NT2/D1 (cell line): ENCODE measurements around the gene TRAPPC1.

Source experiments
- DNase-seq: peaks from one replicate; pipeline ENCODE4 v3.0.0-alpha.2; 2011; ENCODE audit warnings: low read depth, low spot score
- H3K27me3 ChIP-seq: 2 replicates; pipeline ENCODE4 v1.6.0; 2011; ENCODE audit warnings: mild to moderate bottlenecking; ENCODE audit not compliant: insufficient read length, insufficient read depth
- H3K36me3 ChIP-seq: 2 replicates; pipeline ENCODE4 v1.6.1; 2011; ENCODE audit warnings: mild to moderate bottlenecking, low read length, mixed read lengths; ENCODE audit not compliant: insufficient read depth, insufficient read length
- H3K4me1 ChIP-seq: 2 replicates; pipeline ENCODE4 v1.5.1; 2011; ENCODE audit not compliant: insufficient read depth, insufficient read length
- H3K4me3 ChIP-seq: 2 replicates; pipeline ENCODE4 v1.5.1; 2011; ENCODE audit warnings: low read depth; ENCODE audit not compliant: insufficient read length
- H3K9ac ChIP-seq: 2 replicates; pipeline ENCODE4 v1.6.0; 2011; ENCODE audit warnings: low read depth; ENCODE audit not compliant: insufficient read length
- H3K9me3 ChIP-seq: 2 replicates; pipeline ENCODE4 v1.5.1; 2011; ENCODE audit warnings: mild to moderate bottlenecking, low read length; ENCODE audit not compliant: insufficient read depth
- SUZ12 ChIP-seq: IDR thresholded peaks from 2 replicates; pipeline ENCODE4 v1.6.1; 2011; ENCODE audit not compliant: insufficient read length, insufficient read depth; ENCODE audit errors: extremely low read depth
- YY1 ChIP-seq: IDR thresholded peaks from 2 replicates; pipeline ENCODE4 v1.6.1; 2011; ENCODE audit not compliant: insufficient read length, insufficient read depth
- ZNF274 ChIP-seq: IDR thresholded peaks from 2 replicates; pipeline ENCODE4 v1.6.1; 2011; ENCODE audit warnings: mild to moderate bottlenecking, low read depth, low read length

TRAPPC1 gene

DNA sequence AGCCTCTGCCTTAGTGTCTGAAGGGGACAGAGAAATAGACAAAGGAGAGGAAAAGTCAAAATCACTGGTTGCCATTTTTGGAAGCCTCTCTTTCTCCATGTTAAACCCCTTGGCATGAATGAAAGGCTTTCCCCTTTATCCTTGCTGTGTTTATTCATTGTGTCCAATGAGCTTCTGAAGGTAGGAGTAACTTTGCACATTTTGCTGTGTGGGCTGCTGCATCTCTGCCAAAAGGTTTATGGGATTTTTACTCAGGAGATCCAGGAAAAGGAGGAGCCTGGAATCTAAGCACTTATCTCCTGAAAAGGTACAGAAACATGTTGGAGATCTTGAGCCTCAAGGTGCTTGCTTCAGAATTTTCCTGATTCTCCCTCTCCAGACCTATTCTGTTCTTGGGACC is 4.1 kb upstream of the TRAPPC1 start:
- Histone ChIP-seq H3K27me3 (no peaks in the 10 kb centered on the region), H3K4me1 (peaks cover 3% of the 10 kb centered on the region), H3K4me3 (no peak overlapping the region), H3K9me3 (no peaks in the 10 kb centered on the region), H3K36me3 (peaks cover 43% of the 10 kb centered on the region), H3K9ac (no peak overlapping the region)
- DNase-seq: no peak
- TF ChIP-seq SUZ12 (no peak), YY1 (no peak), ZNF274 (no peak)

GRCh38 chr17:7932949-7933348 is 1.2 kb upstream of the TRAPPC1 start:
- peak overlapping the region; percentile 86 for H3K4me3 ChIP-seq
- no peaks in the 10 kb centered on the region for H3K9me3 ChIP-seq
- TF ChIP-seq YY1 (no peak), SUZ12 (no peak)
- no peak for DNase-seq
- H3K27me3 ChIP-seq: peaks cover 12% of the 10 kb centered on the region
- peaks cover 3% of the 10 kb centered on the region for H3K4me1 ChIP-seq
- peaks cover 30% of the 10 kb centered on the region for H3K36me3 ChIP-seq
- peak overlapping the region; percentile 79 for H3K9ac ChIP-seq

GRCh38 chr17:7932483-7932891 is 741 bp upstream of the TRAPPC1 start:
- Histone ChIP-seq H3K4me1 (peaks cover 3% of the 10 kb centered on the region), H3K9me3 (no peaks in the 10 kb centered on the region), H3K9ac (peak overlapping the region; percentile 79), H3K27me3 (peaks cover 13% of the 10 kb centered on the region), H3K36me3 (peaks cover 30% of the 10 kb centered on the region), H3K4me3 (peak overlapping the region; percentile 86)
- no peak for DNase-seq
- TF ChIP-seq YY1: no peak

- DNase-seq: no peak
- H3K36me3 ChIP-seq: peaks cover 18% of the 10 kb centered on the region
- TF ChIP-seq SUZ12 (no peak), ZNF274 (no peak), YY1 (no peak)
- peak overlapping the region; percentile 86 for H3K4me3 ChIP-seq
- H3K4me1 ChIP-seq: peaks cover 6% of the 10 kb centered on the region
- H3K9ac ChIP-seq: peak overlapping the region; percentile 85
- H3K27me3 ChIP-seq: peaks cover 13% of the 10 kb centered on the region
- H3K9me3 ChIP-seq: no peaks in the 10 kb centered on the region
Measured at GRCh38 chr17:7930841-7931631, 710 bp downstream of the TRAPPC1 start.

DNA sequence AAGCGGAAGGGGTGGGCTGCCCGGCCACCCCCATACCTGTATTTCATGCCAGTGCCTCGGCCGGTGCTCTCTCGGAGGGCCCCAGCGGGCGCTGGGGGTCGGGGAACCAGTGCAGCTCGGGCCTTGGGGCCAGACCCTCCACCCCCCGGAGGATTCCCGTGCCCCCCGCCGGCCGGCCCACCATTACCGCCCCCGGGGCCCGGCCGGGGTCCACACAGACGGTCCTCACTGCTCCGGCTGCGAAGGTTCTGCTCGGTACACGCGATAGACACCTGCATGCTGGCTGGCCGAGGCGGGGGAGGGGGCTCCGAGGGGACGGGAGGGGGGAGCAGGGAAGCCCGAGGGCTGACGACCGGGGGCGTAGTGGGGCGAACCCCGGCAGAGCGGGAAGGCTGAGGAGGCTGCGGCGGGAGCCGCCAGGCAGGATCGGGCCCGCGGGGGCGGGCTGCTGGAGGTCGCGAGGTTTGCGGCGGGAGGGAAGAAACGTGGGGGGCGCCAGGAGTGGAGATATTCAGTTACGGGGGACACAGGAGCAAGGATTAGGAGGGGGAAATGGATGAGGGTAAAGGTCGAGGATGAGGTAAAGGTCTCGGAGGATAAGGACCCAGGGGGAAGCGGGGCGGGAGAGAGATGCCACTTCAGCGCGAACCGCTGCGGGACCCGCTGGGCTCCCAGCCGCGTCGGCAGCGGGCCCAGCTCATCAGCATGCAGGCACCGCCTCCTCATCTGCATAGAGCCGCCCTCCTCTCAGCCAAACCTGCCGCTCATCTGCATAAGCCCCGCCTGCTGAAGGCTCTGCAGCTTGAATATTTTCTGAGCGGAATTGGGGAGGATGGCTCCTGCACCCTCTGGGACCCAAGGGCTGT is 2.4 kb downstream of the TRAPPC1 start, which contains the start of gene KCNAB3:
Gene KCNAB3 (minus strand): TSS at position 699 of the 866 bp plus-strand sequence. CDS start 421 bp downstream, at position 278.
- Histone ChIP-seq H3K4me1 (peaks cover 6% of the 10 kb centered on the region), H3K4me3 (peak within 1 kb of the TSS; percentile 40), H3K9me3 (no peaks in the 10 kb centered on the region), H3K36me3 (peaks cover 4% of the 10 kb centered on the region), H3K9ac (peak within 1 kb of the TSS; percentile 68), H3K27me3 (peaks cover 13% of the 10 kb centered on the region)
- DNase-seq: no peak
- no peak for TF ChIP-seq YY1
- TF ChIP-seq SUZ12: no peak
- no peak for TF ChIP-seq ZNF274

DNA sequence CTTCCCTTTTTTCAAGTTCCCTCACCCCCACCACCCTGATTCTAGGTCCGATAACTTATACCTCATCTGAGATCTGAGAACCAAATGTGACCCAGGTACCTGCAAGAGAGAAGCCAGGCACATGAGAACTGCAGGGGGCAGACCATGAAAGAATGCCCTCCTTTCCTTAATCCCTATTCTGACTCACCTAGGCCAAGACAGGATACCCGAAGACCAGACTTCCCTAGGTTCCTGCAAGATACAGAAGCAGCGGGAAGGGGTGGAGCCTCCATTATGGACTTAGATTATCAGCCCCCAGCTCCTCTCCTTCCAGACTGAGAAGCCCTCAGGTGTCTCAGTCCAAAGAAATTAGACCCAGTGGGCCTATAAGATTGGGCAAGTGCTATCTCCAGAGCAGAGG is 4.2 kb downstream of the TRAPPC1 start:
- H3K4me1 ChIP-seq: peaks cover 3% of the 10 kb centered on the region
- peaks cover 13% of the 10 kb centered on the region for H3K27me3 ChIP-seq
- TF ChIP-seq ZNF274: no peak
- no peak for TF ChIP-seq YY1
- TF ChIP-seq SUZ12: no peak
- no peaks in the 10 kb centered on the region for H3K9me3 ChIP-seq
- peaks cover 3% of the 10 kb centered on the region for H3K36me3 ChIP-seq
- no peak overlapping the region for H3K4me3 ChIP-seq
- H3K9ac ChIP-seq: no peak overlapping the region
- no peak for DNase-seq
